Activated T-helper 1 cell treated with Interleukin-2 at 50 U/mL for 16 hours (primary cell): ENCODE results near the gene CDH23.

Experiments
- DNase-seq: peaks from one replicate; pipeline ENCODE4 v3.0.0-alpha.2; 2020; ENCODE audit warnings: low read depth

The CDH23 gene

GRCh38 chr10:71486484-71487114, 89.9 kb downstream of the CDH23 start:
- no peak for DNase-seq

- DNase-seq = no peak
Observed at GRCh38 chr10:71487726-71488125, 91.0 kb downstream of the CDH23 start.

- no peak for DNase-seq
Observed at GRCh38 chr10:71489077-71489476, 92.4 kb downstream of the CDH23 start.

- no peak for DNase-seq
Observed at GRCh38 chr10:71492872-71493271, 96.2 kb downstream of the CDH23 start.

- DNase-seq = no peak
Observed at GRCh38 chr10:71493741-71494140, 97.0 kb downstream of the CDH23 start.

GRCh38 chr10:71494476-71494875, 97.8 kb downstream of the CDH23 start:
- no peak for DNase-seq

- DNase-seq = no peak
Observed at GRCh38 chr10:71494980-71495381, 98.3 kb downstream of the CDH23 start.

- no peak for DNase-seq
Observed at GRCh38 chr10:71496927-71497762, 100.4 kb downstream of the CDH23 start.

- no peak for DNase-seq
Observed at GRCh38 chr10:71497763-71498326, 101.1 kb downstream of the CDH23 start.

GRCh38 chr10:71501402-71501801, 104.7 kb downstream of the CDH23 start:
- no peak for DNase-seq

GRCh38 chr10:71502190-71502589, 105.5 kb downstream of the CDH23 start:
- no peak for DNase-seq

- no peak for DNase-seq
Observed at GRCh38 chr10:71502851-71503250, 106.1 kb downstream of the CDH23 start.

- no peak for DNase-seq
Observed at GRCh38 chr10:71504168-71504567, 107.4 kb downstream of the CDH23 start.

- no peak for DNase-seq
Observed at GRCh38 chr10:71504570-71504969, 107.8 kb downstream of the CDH23 start.

- no peak for DNase-seq
Observed at GRCh38 chr10:71505862-71506261, 109.1 kb downstream of the CDH23 start.

GRCh38 chr10:71509444-71509843, 112.7 kb downstream of the CDH23 start:
- no peak for DNase-seq

- no peak for DNase-seq
Observed at GRCh38 chr10:71511206-71511605, 114.5 kb downstream of the CDH23 start.

GRCh38 chr10:71512312-71512711, 115.6 kb downstream of the CDH23 start:
- no peak for DNase-seq

GRCh38 chr10:71512761-71513539, 116.2 kb downstream of the CDH23 start:
- DNase-seq = no peak

GRCh38 chr10:71513540-71513853, 116.8 kb downstream of the CDH23 start:
- no peak for DNase-seq

- no peak for DNase-seq
Observed at GRCh38 chr10:71513936-71514335, 117.2 kb downstream of the CDH23 start.

- DNase-seq = no peak
Observed at GRCh38 chr10:71515531-71516172, 118.9 kb downstream of the CDH23 start.
